ENCODE data around the gene DRD4. TPM values are rescaled to one million over a fixed set of nuclear protein-coding genes. Genes with fewer than 3 reads are reported as not detected.
A peak's percentile ranks its signal among the peaks of the same experiment; 100 is the strongest.

DRD4 gene
- total and polyA plus RNA-seq, 5 donors from 2014 or later = not detected

- Mint-ChIP-seq H3K4me3 (peak within 1 kb of the TSS; percentile 93 to 97 (median 95)), H3K9me3 (no peaks in the 10 kb centered on the region), H3K27ac (peak within 1 kb of the TSS; percentile 87 to 95 (median 90)), H3K27me3 (no peaks in the 10 kb centered on the region), H3K36me3 (peaks cover 4% of the 10 kb centered on the region), H3K4me1 (peaks cover 0 to 27% (median 4%) of the 10 kb centered on the region in 4 donors)
- DNase-seq (peak; percentile 81 to 92 (median 86)), ATAC-seq (ENCODE audit: low read depth in 2 of 2) (peak; percentile 73 to 79)
- no peaks in the 10 kb centered on the region for H3K27me3 ChIP-seq (ENCODE audit: control insufficient read depth, insufficient read depth, low read length)
- H3K36me3 ChIP-seq (ENCODE audit: control insufficient read depth, insufficient read depth, low read length) = peaks cover 19% of the 10 kb centered on the region
- H3K27ac ChIP-seq (ENCODE audit: insufficient read depth, low read length, poor library complexity, severe bottlenecking) = peak within 1 kb of the TSS; percentile 93
- peaks cover 30% of the 10 kb centered on the region for H3K4me1 ChIP-seq (ENCODE audit: control insufficient read depth, insufficient read depth, low read length, poor library complexity, severe bottlenecking)
- H3K4me3 ChIP-seq (ENCODE audit: low read depth, low read length) = peak within 1 kb of the TSS; percentile 71
- no peaks in the 10 kb centered on the region for H3K9me3 ChIP-seq (ENCODE audit: control insufficient read depth in 2 of 2, low read length in 2 of 2)
Observed at GRCh38 chr11:615504-616319, 21.4 kb upstream of the DRD4 start, which contains the start of gene IRF7. Gene IRF7, minus strand, starts transcription at chr11:615950. Its CDS starts 586 bp downstream, at chr11:615364.

GRCh38 chr11:616320-617198 lies 20.5 kb upstream of the DRD4 start:
- Histone ChIP-seq H3K27ac (ENCODE audit: insufficient read depth, low read length, poor library complexity, severe bottlenecking) (peak overlapping the region; percentile 93), H3K4me3 (ENCODE audit: low read depth, low read length) (peak overlapping the region; percentile 71), H3K9me3 (ENCODE audit: control insufficient read depth in 2 of 2, low read length in 2 of 2) (no peaks in the 10 kb centered on the region), H3K27me3 (ENCODE audit: control insufficient read depth, insufficient read depth, low read length) (no peaks in the 10 kb centered on the region), H3K36me3 (ENCODE audit: control insufficient read depth, insufficient read depth, low read length) (peaks cover 11% of the 10 kb centered on the region), H3K4me1 (ENCODE audit: control insufficient read depth, insufficient read depth, low read length, poor library complexity, severe bottlenecking) (peaks cover 30% of the 10 kb centered on the region)
- DNase-seq (no peak), ATAC-seq (ENCODE audit: low read depth in 2 of 2) (no peak)
- H3K4me3 Mint-ChIP-seq = peak overlapping the region; percentile 93 to 97 (median 95)
- H3K9me3 Mint-ChIP-seq = no peaks in the 10 kb centered on the region
- peak overlapping the region; percentile 87 to 95 (median 90) for H3K27ac Mint-ChIP-seq
- H3K27me3 Mint-ChIP-seq = no peaks in the 10 kb centered on the region
- peaks cover 0 to 27% (median 4%) of the 10 kb centered on the region in 4 donors for H3K4me1 Mint-ChIP-seq
- peaks cover 4% of the 10 kb centered on the region for H3K36me3 Mint-ChIP-seq

- no peak overlapping the region for H3K27ac Mint-ChIP-seq
- Histone ChIP-seq H3K9me3 (ENCODE audit: control insufficient read depth in 2 of 2, low read length in 2 of 2) (no peaks in the 10 kb centered on the region), H3K36me3 (ENCODE audit: control insufficient read depth, insufficient read depth, low read length) (peaks cover 5% of the 10 kb centered on the region), H3K27me3 (ENCODE audit: control insufficient read depth, insufficient read depth, low read length) (no peaks in the 10 kb centered on the region), H3K4me3 (ENCODE audit: low read depth, low read length) (no peak overlapping the region), H3K4me1 (ENCODE audit: control insufficient read depth, insufficient read depth, low read length, poor library complexity, severe bottlenecking) (peaks cover 30% of the 10 kb centered on the region), H3K27ac (ENCODE audit: insufficient read depth, low read length, poor library complexity, severe bottlenecking) (no peak overlapping the region)
- peak overlapping the region in 1 of 4 donors; percentile 69 for H3K4me3 Mint-ChIP-seq
- DNase-seq = no peak
- peaks cover 0 to 21% (median 3%) of the 10 kb centered on the region in 4 donors for H3K4me1 Mint-ChIP-seq
- peaks cover under 1% of the 10 kb centered on the region for H3K36me3 Mint-ChIP-seq
- ATAC-seq (ENCODE audit: low read depth in 2 of 2) = no peak
- H3K27me3 Mint-ChIP-seq = no peaks in the 10 kb centered on the region
- no peaks in the 10 kb centered on the region for H3K9me3 Mint-ChIP-seq
Observed at GRCh38 chr11:617199-617911, 19.7 kb upstream of the DRD4 start.

- H3K9me3 Mint-ChIP-seq = no peaks in the 10 kb centered on the region
- H3K27me3 Mint-ChIP-seq = no peaks in the 10 kb centered on the region
- H3K4me3 Mint-ChIP-seq = peak overlapping the region in 1 of 4 donors; percentile 68
- no peak for ATAC-seq (ENCODE audit: low read depth in 2 of 2)
- peak overlapping the region in 1 of 3 donors; percentile 45 for H3K27ac Mint-ChIP-seq
- Histone ChIP-seq H3K27me3 (ENCODE audit: control insufficient read depth, insufficient read depth, low read length) (no peaks in the 10 kb centered on the region), H3K4me3 (ENCODE audit: low read depth, low read length) (no peak overlapping the region), H3K4me1 (ENCODE audit: control insufficient read depth, insufficient read depth, low read length, poor library complexity, severe bottlenecking) (peaks cover 28% of the 10 kb centered on the region), H3K27ac (ENCODE audit: insufficient read depth, low read length, poor library complexity, severe bottlenecking) (no peak overlapping the region), H3K9me3 (ENCODE audit: control insufficient read depth in 2 of 2, low read length in 2 of 2) (no peaks in the 10 kb centered on the region), H3K36me3 (ENCODE audit: control insufficient read depth, insufficient read depth, low read length) (no peaks in the 10 kb centered on the region)
- H3K4me1 Mint-ChIP-seq = peaks cover 0 to 18% (median 3%) of the 10 kb centered on the region in 4 donors
- no peak for DNase-seq
- H3K36me3 Mint-ChIP-seq = no peaks in the 10 kb centered on the region
Observed at GRCh38 chr11:617912-618682, 19.0 kb upstream of the DRD4 start.

- H3K9me3 ChIP-seq (ENCODE audit: control insufficient read depth in 2 of 2, low read length in 2 of 2) = no peaks in the 10 kb centered on the region
- no peaks in the 10 kb centered on the region for H3K36me3 Mint-ChIP-seq
- H3K27ac Mint-ChIP-seq = peak overlapping the region in 1 of 3 donors; percentile 14
- H3K36me3 ChIP-seq (ENCODE audit: control insufficient read depth, insufficient read depth, low read length) = no peaks in the 10 kb centered on the region
- H3K27me3 ChIP-seq (ENCODE audit: control insufficient read depth, insufficient read depth, low read length) = no peaks in the 10 kb centered on the region
- no peak for DNase-seq
- H3K4me1 ChIP-seq (ENCODE audit: control insufficient read depth, insufficient read depth, low read length, poor library complexity, severe bottlenecking) = peaks cover 20% of the 10 kb centered on the region
- H3K4me3 ChIP-seq (ENCODE audit: low read depth, low read length) = no peak overlapping the region
- no peaks in the 10 kb centered on the region for H3K9me3 Mint-ChIP-seq
- ATAC-seq (ENCODE audit: low read depth in 2 of 2) = no peak
- H3K27me3 Mint-ChIP-seq = no peaks in the 10 kb centered on the region
- H3K4me1 Mint-ChIP-seq = peaks cover 0 to 15% (median 3%) of the 10 kb centered on the region in 4 donors
- no peak overlapping the region for H3K27ac ChIP-seq (ENCODE audit: insufficient read depth, low read length, poor library complexity, severe bottlenecking)
- H3K4me3 Mint-ChIP-seq = no peak overlapping the region
Observed at GRCh38 chr11:618856-619627, 18.0 kb upstream of the DRD4 start.

GRCh38 chr11:619628-620050 lies 17.4 kb upstream of the DRD4 start:
- no peaks in the 10 kb centered on the region for H3K27me3 Mint-ChIP-seq
- DNase-seq (no peak), ATAC-seq (ENCODE audit: low read depth in 2 of 2) (no peak)
- Histone ChIP-seq H3K27me3 (ENCODE audit: control insufficient read depth, insufficient read depth, low read length) (no peaks in the 10 kb centered on the region), H3K4me3 (ENCODE audit: low read depth, low read length) (no peak overlapping the region), H3K36me3 (ENCODE audit: control insufficient read depth, insufficient read depth, low read length) (no peaks in the 10 kb centered on the region), H3K27ac (ENCODE audit: insufficient read depth, low read length, poor library complexity, severe bottlenecking) (no peak overlapping the region), H3K4me1 (ENCODE audit: control insufficient read depth, insufficient read depth, low read length, poor library complexity, severe bottlenecking) (peaks cover 14% of the 10 kb centered on the region), H3K9me3 (ENCODE audit: control insufficient read depth in 2 of 2, low read length in 2 of 2) (no peaks in the 10 kb centered on the region)
- H3K27ac Mint-ChIP-seq = no peak overlapping the region
- H3K4me1 Mint-ChIP-seq = peaks cover 0 to 9% (median 3%) of the 10 kb centered on the region in 4 donors
- no peaks in the 10 kb centered on the region for H3K36me3 Mint-ChIP-seq
- no peaks in the 10 kb centered on the region for H3K9me3 Mint-ChIP-seq
- no peak overlapping the region for H3K4me3 Mint-ChIP-seq

Measured in CD4-positive, CD25-positive, alpha-beta regulatory T cell (primary cell).